Measurements from ENCODE around the gene GRIA1.

GRCh38 chr5:153559926-153560325 is 69.5 kb downstream of the GRIA1 start:
- TF ChIP-seq CTCF (IDR thresholded peaks at IDR 0.05) (no peak), POLR2A (IDR thresholded peaks at IDR 0.05) (no peak)
